Stimulated activated CD8-positive, alpha-beta memory T cell treated with anti-CD3 and anti-CD28 coated beads, Interleukin-7, amount 100 ng/mL, for 4 hours (primary cell): ENCODE data around the gene ADAMTS6.
"Not testable (repeated sequence)": the region's sequence is repeated elsewhere in the genome, so short reads cannot be mapped to it uniquely, and the experiment has no call there.

Experiments used
- DNase-seq, 2 donors: peaks; one replicate each; pipeline ENCODE4 v3.0.0-alpha.2; 2020; ENCODE audit warnings: low read depth in 2 of 2

ADAMTS6 gene

DNA sequence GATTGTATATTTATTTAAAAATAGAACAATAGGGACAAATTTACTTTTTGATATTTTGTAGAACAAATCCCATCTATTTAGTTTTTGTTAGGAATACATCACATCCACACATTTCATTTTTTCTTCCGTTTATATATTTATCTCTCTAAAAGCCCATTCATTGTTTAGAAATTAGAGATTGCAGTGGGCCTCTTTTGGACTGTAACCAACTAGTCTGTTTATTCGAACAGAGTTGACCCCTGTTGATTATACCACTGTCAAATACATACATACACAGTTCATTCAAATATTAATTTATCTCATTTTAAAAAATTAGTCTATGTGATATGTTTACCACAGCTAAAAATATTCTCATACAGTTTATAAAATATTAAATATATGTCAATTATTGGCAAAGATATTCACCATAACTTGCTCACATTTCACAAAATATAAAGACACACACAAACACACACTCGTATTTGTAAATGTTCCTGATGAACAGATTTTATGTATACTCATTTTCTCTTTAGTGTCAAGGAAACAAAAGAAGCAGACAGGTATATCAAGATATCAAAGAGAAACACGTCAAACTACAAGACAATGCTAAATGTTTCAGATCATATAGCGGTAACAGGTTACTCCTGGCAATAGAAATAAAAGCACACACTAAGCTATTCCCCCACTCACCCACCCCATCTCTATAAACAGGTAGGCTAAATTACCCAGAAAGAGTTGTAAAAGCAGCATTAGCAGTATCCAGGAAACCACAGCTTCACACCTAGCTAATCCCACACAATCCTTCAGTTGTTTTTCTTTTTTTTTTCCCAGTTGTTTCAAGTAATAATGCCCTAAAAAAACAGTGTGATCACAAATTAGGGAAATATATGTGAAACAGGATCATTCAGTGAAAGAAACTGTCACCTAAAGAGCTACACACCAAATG lies 283.9 kb downstream of the ADAMTS6 start:
- no peak for DNase-seq

DNA sequence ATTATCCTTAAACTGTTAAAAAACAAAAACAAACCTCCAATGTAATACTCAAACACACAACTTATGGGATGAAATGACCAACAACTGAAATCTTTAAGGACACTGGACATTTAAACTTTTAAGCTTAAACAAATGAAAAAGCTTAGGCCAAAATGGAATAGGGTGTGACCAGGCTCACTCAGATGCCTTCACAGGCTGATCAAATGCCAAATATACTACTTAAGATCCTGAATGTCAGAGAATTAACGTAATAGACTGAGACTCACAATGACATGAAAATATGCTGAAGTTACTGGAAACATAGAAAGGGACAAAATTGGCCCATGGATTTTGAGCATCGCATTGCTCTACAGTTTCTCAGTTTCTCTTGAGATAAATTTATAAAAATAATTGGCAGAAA lies 286.8 kb downstream of the ADAMTS6 start:
- DNase-seq, result no peak

DNA sequence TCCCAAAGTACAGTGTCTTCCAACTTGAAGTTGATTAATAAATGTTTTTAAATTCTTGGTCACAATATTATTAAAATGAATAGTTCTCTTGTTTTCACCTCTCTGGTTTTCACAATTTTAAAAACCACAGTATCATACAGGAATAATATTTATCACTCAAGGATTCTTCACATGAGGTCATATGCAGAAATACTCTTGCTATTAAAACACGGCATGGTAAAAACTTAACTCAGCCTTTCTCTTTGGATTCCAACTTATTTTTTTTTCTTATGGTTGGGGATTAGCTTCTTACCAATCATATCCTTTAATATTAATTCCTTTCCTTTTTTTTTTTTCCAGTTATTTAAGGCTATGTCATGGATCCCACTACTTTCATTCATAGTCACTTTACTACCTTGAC lies 289.4 kb downstream of the ADAMTS6 start:
- no peak for DNase-seq

- DNase-seq, result no peak
These were observed 290.1 kb downstream of the ADAMTS6 start for GRCh38 chr5:65191554-65192135.

DNA sequence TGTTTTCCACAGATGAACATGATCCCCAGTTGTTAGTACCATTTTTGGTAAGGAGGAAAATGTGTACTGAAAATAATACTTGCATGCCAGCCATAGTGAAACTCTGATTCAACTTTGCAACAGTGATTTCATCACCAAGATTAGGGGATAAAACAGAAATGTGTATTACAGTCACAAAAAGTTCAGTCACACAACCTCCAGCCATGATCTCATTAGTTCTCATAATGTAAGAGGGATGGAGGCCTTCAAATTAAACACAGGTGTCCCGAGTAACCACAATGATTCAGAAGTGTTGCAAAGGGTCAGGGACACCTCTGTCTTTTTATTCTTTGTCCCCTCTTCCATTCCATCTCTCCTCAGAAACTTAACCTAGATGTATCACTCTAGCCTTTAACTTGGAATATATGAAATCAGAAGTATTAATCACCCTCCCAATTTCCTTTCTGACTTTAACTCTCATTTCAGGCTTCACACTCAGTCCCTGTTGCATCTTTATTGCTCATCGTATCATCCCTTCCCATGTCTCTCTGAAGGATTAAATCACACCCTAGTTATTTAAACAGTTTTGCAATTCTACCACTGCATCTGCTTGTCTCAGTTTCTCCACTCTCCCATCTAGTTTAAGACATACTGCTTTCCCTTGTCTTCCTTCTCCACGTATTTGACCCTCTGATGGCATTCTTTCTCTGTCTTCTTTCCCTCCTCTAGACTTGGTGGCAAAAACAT lies 291.2 kb downstream of the ADAMTS6 start:
- no peak for DNase-seq

GRCh38 chr5:65186646-65187227 lies 295.0 kb downstream of the ADAMTS6 start:
- no peak for DNase-seq

DNA sequence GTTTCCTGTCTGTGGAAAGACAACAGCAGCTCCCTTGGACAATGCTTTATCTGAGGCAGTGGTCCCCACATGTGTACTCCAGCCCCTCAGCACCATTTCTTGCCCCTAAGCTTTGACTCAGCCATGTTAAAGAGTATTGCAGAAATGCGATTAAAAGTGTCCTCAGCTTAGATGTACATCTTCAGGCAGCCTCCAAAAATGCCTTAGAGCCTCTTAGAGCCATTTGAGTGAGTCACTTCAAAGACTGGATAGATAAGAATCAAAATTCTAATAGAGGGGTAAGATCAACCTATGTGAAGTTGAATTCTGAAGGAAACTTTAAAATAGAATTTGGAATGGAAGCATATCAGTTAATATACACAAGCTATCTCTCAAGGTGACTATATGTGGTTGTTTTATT lies 296.3 kb downstream of the ADAMTS6 start:
- no peak for DNase-seq

GRCh38 chr5:65184780-65185179 lies 296.9 kb downstream of the ADAMTS6 start:
- DNase-seq, result no peak

GRCh38 chr5:65174231-65174630 lies 307.5 kb downstream of the ADAMTS6 start:
- DNase-seq, result not testable (repeated sequence)

GRCh38 chr5:65173130-65173525 lies 308.6 kb downstream of the ADAMTS6 start:
- DNase-seq, result no peak

DNA sequence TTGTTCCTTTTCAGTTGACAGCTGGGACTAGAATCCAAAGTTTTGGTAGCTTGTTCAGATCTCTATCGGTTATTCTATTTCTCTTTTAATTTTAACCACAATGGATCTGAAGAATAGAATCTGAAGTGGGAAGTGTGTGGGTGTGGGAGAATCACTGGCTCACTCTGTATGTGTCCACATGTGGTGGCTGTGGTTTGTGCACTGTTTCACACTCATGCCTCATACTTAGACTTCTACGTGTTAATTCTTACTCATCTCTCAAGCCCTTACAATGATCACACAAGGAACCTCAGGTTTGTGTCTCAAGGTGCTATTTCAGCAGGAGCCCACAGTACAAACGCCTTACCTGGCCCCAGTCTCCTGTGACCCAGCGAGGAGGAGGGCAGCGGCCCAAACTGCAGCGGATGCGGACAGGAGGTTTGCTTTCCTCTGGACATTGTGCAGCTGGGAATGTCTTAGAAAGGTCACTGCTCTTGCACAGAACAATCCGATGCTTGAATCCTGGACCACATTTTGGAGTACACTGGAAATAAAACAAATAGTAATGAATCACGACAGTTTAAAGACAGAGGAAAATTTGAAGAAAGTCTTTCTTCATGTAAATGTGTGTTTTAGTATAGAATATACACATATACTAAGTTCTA lies 309.1 kb downstream of the ADAMTS6 start:
- DNase-seq, result peak; percentile 3 to 21

DNA sequence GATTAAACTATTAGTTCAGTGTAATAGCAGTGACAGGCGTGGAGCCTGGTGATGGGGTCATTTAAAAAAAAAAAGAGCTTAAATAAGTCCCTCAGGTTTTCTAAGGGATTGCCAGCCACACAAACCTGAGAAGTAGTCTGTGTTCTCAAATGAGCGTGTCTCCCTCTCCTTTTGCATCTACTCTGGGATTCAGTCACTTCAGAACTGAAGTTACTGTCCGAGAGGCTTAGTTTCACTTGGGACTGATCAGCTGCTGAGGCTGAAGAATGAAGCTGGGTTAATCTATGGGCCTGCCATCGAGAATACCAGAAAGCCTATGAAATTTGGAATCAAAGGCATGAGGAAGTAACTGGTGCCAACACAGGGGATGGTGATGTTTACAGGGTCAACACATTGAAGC lies 310.1 kb downstream of the ADAMTS6 start:
- no peak for DNase-seq

GRCh38 chr5:65163698-65164097 lies 318.0 kb downstream of the ADAMTS6 start:
- DNase-seq, result no peak

DNA sequence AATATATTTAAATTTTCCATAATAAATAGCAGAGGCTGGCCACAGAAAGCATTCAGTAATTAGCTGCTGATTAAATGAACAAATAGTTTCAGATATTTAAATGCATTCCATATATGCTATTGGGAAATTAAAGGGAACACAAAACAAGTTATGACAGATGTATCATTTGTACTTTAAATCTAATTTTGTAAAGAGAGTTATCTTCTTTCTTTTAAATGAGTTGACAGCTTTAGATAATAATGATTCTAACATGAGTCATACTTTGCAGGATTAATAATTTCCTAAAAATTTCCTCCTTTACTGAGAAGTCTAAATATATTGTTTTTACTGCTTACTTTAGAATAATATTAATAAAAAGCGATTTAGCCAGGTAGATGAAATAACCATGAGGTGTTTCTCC lies 320.1 kb downstream of the ADAMTS6 start:
- no peak for DNase-seq

GRCh38 chr5:65157906-65158603 lies 323.7 kb downstream of the ADAMTS6 start:
- no peak for DNase-seq

- DNase-seq, result no peak
These were observed 324.8 kb downstream of the ADAMTS6 start for GRCh38 chr5:65156933-65157332.

GRCh38 chr5:65152131-65152530 lies 329.6 kb downstream of the ADAMTS6 start:
- DNase-seq, result no peak

- no peak for DNase-seq
These were observed 330.1 kb downstream of the ADAMTS6 start for GRCh38 chr5:65151614-65152013.

DNA sequence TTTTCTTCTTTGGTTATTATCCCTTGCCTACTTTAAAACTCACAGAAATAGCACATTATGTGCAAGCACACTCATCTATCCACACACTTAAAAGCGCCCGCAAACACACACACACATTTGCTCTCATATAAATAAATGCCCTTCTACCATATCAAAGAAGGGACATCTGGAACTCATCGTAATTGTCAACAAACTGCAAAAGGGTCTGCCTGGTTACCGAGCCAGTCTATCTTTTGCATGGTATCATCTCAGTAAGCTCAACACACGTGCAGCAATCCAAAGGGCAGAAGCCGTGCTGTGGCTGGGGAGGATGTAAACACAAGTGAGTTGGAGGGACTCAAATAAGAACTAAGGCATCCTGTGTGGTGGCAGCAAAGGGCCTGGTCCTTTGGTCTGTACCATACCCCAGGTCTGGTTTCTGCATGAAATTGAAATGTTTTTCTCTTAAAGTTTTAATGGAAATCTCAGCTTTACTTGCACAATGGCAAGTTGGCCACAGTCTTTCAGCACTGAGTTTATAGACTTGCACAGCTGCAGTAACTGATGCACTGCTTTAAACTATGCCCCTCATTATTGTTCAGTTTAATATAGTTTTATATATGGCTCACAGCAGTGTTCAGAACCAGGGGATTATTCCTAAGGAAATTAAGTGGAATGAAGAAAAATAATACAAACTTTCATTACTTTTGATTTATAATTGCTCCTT lies 331.0 kb downstream of the ADAMTS6 start:
- no peak for DNase-seq

DNA sequence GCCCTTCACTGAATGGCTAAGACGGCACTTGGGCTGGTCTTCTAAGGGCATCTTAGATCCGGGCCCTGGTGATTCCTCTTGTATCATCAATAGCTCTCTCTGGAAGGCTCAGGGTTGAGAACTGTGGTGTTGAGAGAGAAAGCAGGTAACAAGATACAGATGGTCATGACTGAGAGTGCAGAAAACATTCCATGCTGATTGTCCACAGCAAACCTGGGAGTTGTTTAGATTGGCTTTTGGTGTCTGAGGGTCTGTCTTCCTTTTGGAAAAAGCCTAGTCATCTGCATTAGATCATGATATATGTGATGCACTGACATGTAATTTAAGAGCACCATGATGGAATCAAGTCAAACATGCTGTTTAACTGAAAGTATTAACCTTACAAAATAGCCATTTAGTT lies 331.9 kb downstream of the ADAMTS6 start:
- no peak for DNase-seq
